Osteocyte (in vitro differentiated cells): ENCODE data around the gene MGRN1. TPM values are rescaled to one million over a fixed set of nuclear protein-coding genes. Genes with fewer than 3 reads are reported as not detected.

Experiments used
- DNase-seq: peaks from one replicate; pipeline ENCODE4 v3.0.0; 2021; ENCODE audit warnings: mixed read lengths; ENCODE audit not compliant: unreplicated experiment; ENCODE audit errors: extremely low spot score
- H3K27ac Mint-ChIP-seq: one replicate; pipeline ENCODE4 v1.8.0; 2021; ENCODE audit warnings: mild to moderate bottlenecking, mixed read lengths; ENCODE audit not compliant: unreplicated experiment
- H3K27me3 Mint-ChIP-seq: one replicate; pipeline ENCODE4 v1.8.0; 2021; ENCODE audit warnings: mixed read lengths; ENCODE audit not compliant: unreplicated experiment
- H3K36me3 Mint-ChIP-seq: one replicate; pipeline ENCODE4 v1.8.0; 2021; ENCODE audit warnings: mixed read lengths; ENCODE audit not compliant: unreplicated experiment
- H3K4me1 Mint-ChIP-seq: one replicate; pipeline ENCODE4 v1.8.0; 2021; ENCODE audit warnings: mixed read lengths; ENCODE audit not compliant: unreplicated experiment
- H3K4me3 Mint-ChIP-seq: one replicate; pipeline ENCODE4 v1.8.0; 2021; ENCODE audit warnings: mild to moderate bottlenecking, moderate library complexity, mixed read lengths; ENCODE audit not compliant: unreplicated experiment
- H3K9me3 Mint-ChIP-seq: one replicate; pipeline ENCODE4 v1.8.0; 2021; ENCODE audit warnings: mixed read lengths; ENCODE audit not compliant: unreplicated experiment
- CTCF ChIP-seq: fragments of 200-600 bp; sonication (generic); IDR thresholded peaks from 2 replicates; pipeline ENCODE4 v1.5.0; 2021; ENCODE audit warnings: antibody characterized with exemption, mild to moderate bottlenecking, moderate library complexity
- total RNA-seq: library from RNA; stranded (reverse); gene quantifications from 2 replicates; pipeline ENCODE4 v1.2.1, GENCODE V29; 2021

The MGRN1 gene
- total RNA-seq, 1 donor from 2014 or later = 94.6 TPM

GRCh38 chr16:4591191-4591590, 33.4 kb upstream of the MGRN1 start:
- Mint-ChIP-seq H3K27ac (no peak overlapping the region), H3K4me3 (no peak overlapping the region), H3K9me3 (no peaks in the 10 kb centered on the region), H3K36me3 (no peaks in the 10 kb centered on the region), H3K4me1 (peaks cover 6% of the 10 kb centered on the region), H3K27me3 (peaks cover 23% of the 10 kb centered on the region)
- no peak for DNase-seq
- no peak for TF ChIP-seq CTCF

- Mint-ChIP-seq H3K36me3 (no peaks in the 10 kb centered on the region), H3K9me3 (no peaks in the 10 kb centered on the region), H3K27me3 (peaks cover 16% of the 10 kb centered on the region), H3K27ac (no peak overlapping the region), H3K4me1 (peaks cover 6% of the 10 kb centered on the region), H3K4me3 (no peak overlapping the region)
- no peak for DNase-seq
- no peak for TF ChIP-seq CTCF
These were observed 32.7 kb upstream of the MGRN1 start for GRCh38 chr16:4591706-4592470.

GRCh38 chr16:4593086-4593485, 31.5 kb upstream of the MGRN1 start:
- peaks cover 6% of the 10 kb centered on the region for H3K27me3 Mint-ChIP-seq
- no peak for TF ChIP-seq CTCF
- no peak overlapping the region for H3K27ac Mint-ChIP-seq
- H3K4me1 Mint-ChIP-seq = peaks cover 6% of the 10 kb centered on the region
- no peaks in the 10 kb centered on the region for H3K9me3 Mint-ChIP-seq
- H3K36me3 Mint-ChIP-seq = no peaks in the 10 kb centered on the region
- no peak for DNase-seq
- H3K4me3 Mint-ChIP-seq = no peak overlapping the region

GRCh38 chr16:4594433-4595410, 29.9 kb upstream of the MGRN1 start:
- peaks cover 15% of the 10 kb centered on the region for H3K27me3 Mint-ChIP-seq
- TF ChIP-seq CTCF = no peak
- no peaks in the 10 kb centered on the region for H3K9me3 Mint-ChIP-seq
- no peak for DNase-seq
- H3K36me3 Mint-ChIP-seq = no peaks in the 10 kb centered on the region
- no peak overlapping the region for H3K4me3 Mint-ChIP-seq
- H3K4me1 Mint-ChIP-seq = peaks cover 6% of the 10 kb centered on the region
- no peak overlapping the region for H3K27ac Mint-ChIP-seq

- Mint-ChIP-seq H3K4me3 (no peak overlapping the region), H3K9me3 (no peaks in the 10 kb centered on the region), H3K27me3 (peaks cover 15% of the 10 kb centered on the region), H3K36me3 (no peaks in the 10 kb centered on the region), H3K4me1 (peaks cover 6% of the 10 kb centered on the region), H3K27ac (no peak overlapping the region)
- DNase-seq = no peak
- no peak for TF ChIP-seq CTCF
These were observed 27.5 kb upstream of the MGRN1 start for GRCh38 chr16:4597174-4597573.
